Iris pigment epithelial cell (primary cell): ENCODE results near the gene VMP1.
A peak's percentile ranks its signal among the peaks of the same experiment; 100 is the strongest.
"Not testable (repeated sequence)": the region's sequence is repeated elsewhere in the genome, so short reads cannot be mapped to it uniquely, and the experiment has no call there.

Experiments used
- DNase-seq: peaks from one replicate; pipeline ENCODE4 v3.0.0-alpha.2; 2011; ENCODE audit warnings: low read depth

VMP1 gene

GRCh38 chr17:59812139-59812538, 104.7 kb downstream of the VMP1 start:
- no peak for DNase-seq

- no peak for DNase-seq
Measured at GRCh38 chr17:59814276-59814675, 106.8 kb downstream of the VMP1 start.

GRCh38 chr17:59814685-59815084, 107.2 kb downstream of the VMP1 start:
- peak; percentile 51 for DNase-seq

GRCh38 chr17:59815965-59816364, 108.5 kb downstream of the VMP1 start:
- peak; percentile 84 for DNase-seq

- DNase-seq = peak; percentile 98
Measured at GRCh38 chr17:59825533-59826322, 118.3 kb downstream of the VMP1 start.

- no peak for DNase-seq
Measured at GRCh38 chr17:59826706-59827453, 119.4 kb downstream of the VMP1 start.

GRCh38 chr17:59827721-59828477, 120.4 kb downstream of the VMP1 start:
- DNase-seq = no peak

GRCh38 chr17:59828478-59828760, 121.0 kb downstream of the VMP1 start:
- DNase-seq = no peak

GRCh38 chr17:59828819-59829216, 121.4 kb downstream of the VMP1 start:
- DNase-seq = not testable (repeated sequence)

- peak; percentile 100 for DNase-seq
Measured at GRCh38 chr17:59829217-59830006, 122.0 kb downstream of the VMP1 start.

GRCh38 chr17:59830007-59830630, 122.7 kb downstream of the VMP1 start:
- DNase-seq = peak; percentile 77

GRCh38 chr17:59830846-59831486, 123.5 kb downstream of the VMP1 start:
- no peak for DNase-seq

GRCh38 chr17:59832883-59833379, 125.5 kb downstream of the VMP1 start:
- DNase-seq = peak; percentile 70

GRCh38 chr17:59837308-59838051, 130.0 kb downstream of the VMP1 start:
- peak; percentile 100 for DNase-seq

- peak; percentile 63 for DNase-seq
Measured at GRCh38 chr17:59838052-59838916, 130.8 kb downstream of the VMP1 start.

GRCh38 chr17:59839651-59840328, 132.3 kb downstream of the VMP1 start:
- peak; percentile 47 for DNase-seq

- DNase-seq = peak; percentile 49
Measured at GRCh38 chr17:59840329-59841090, 133.1 kb downstream of the VMP1 start.
